Measurements from ENCODE around the gene P3H2.

- TF ChIP-seq ZNF707 (tag by site-specific recombination; IDR thresholded peaks at IDR 0.05) (no peak), ZNF830 (tag by site-specific recombination; IDR thresholded peaks at IDR 0.05; ENCODE audit: low read depth) (no peak), CTCF (tag by site-specific recombination; IDR thresholded peaks at IDR 0.05) (no peak), ZNF433 (tag by site-specific recombination; IDR thresholded peaks at IDR 0.05; ENCODE audit: low read depth) (no peak)
These were observed 75.7 kb downstream of the P3H2 start for GRCh38 chr3:190044974-190045373.
